MM.1S (cell line): ENCODE results near the gene NHLRC3.

Source experiments
- DNase-seq: peaks from one replicate; pipeline ENCODE4 v3.0.0-alpha.2; 2015
- H2AFZ ChIP-seq: fragments of 300-600 bp; sonication (generic); 2 replicates; pipeline ENCODE4 v1.6.0; 2016; ENCODE audit warnings: antibody characterized with exemption, low read length
- H3F3A ChIP-seq: fragments of 300-600 bp; sonication (generic); 2 replicates; pipeline ENCODE4 v1.6.1; 2016; ENCODE audit warnings: mild to moderate bottlenecking, antibody characterized with exemption, low read length, moderate library complexity, mixed read lengths; ENCODE audit not compliant: insufficient read depth
- H3K27ac ChIP-seq: fragments of 300-600 bp; sonication (generic); 2 replicates; pipeline ENCODE4 v1.5.1; 2016; ENCODE audit warnings: mild to moderate bottlenecking, low read length
- H3K27me3 ChIP-seq: fragments of 300-600 bp; sonication (generic); replicated peaks from 2 replicates; pipeline ENCODE4 v1.6.0; 2016; ENCODE audit warnings: low read length; ENCODE audit not compliant: insufficient read depth
- H3K36me3 ChIP-seq: fragments of 300-600 bp; sonication (generic); replicated peaks from 2 replicates; pipeline ENCODE4 v1.6.1; 2016; ENCODE audit warnings: mild to moderate bottlenecking, low read length, mixed read lengths; ENCODE audit not compliant: insufficient read depth
- H3K4me1 ChIP-seq: fragments of 300-600 bp; sonication (generic); 2 replicates; pipeline ENCODE4 v1.6.1; 2016; ENCODE audit warnings: low read length, mixed read lengths
- H3K4me2 ChIP-seq: fragments of 300-600 bp; sonication (generic); 2 replicates; pipeline ENCODE4 v1.6.0; 2016; ENCODE audit warnings: low read depth, low read length
- H3K4me3 ChIP-seq: fragments of 300-600 bp; sonication (generic); 2 replicates; pipeline ENCODE4 v1.5.1; 2016; ENCODE audit warnings: low read length, mixed read lengths
- H3K79me2 ChIP-seq: fragments of 300-600 bp; sonication (generic); 2 replicates; pipeline ENCODE4 v1.6.1; 2016; ENCODE audit warnings: mixed run types, low read length, mixed read lengths
- H3K9ac ChIP-seq: fragments of 300-600 bp; sonication (generic); 2 replicates; pipeline ENCODE4 v1.6.1; 2016; ENCODE audit warnings: low read length, mixed read lengths
- H3K9me2 ChIP-seq: fragments of 300-600 bp; sonication (generic); replicated peaks from 2 replicates; pipeline ENCODE4 v1.6.1; 2016; ENCODE audit warnings: mild to moderate bottlenecking, low read length, mixed read lengths; ENCODE audit not compliant: insufficient read depth
- H3K9me3 ChIP-seq: fragments of 300-600 bp; sonication (generic); replicated peaks from 2 replicates; pipeline ENCODE4 v1.6.1; 2016; ENCODE audit warnings: mild to moderate bottlenecking, low read length, mixed read lengths; ENCODE audit not compliant: insufficient read depth
- H4K20me1 ChIP-seq: fragments of 300-600 bp; sonication (generic); 2 replicates; pipeline ENCODE4 v1.6.1; 2016; ENCODE audit warnings: mild to moderate bottlenecking, low read length, moderate library complexity, mixed read lengths; ENCODE audit not compliant: insufficient read depth
- EZH2 ChIP-seq: fragments of 300-600 bp; sonication (generic); optimal IDR thresholded peaks from 2 replicates; pipeline ENCODE3; 2017; ENCODE audit warnings: low read depth, mild to moderate bottlenecking, antibody characterized with exemption, low read length, mixed read lengths
- EZH2phosphoT487 ChIP-seq: fragments of 300-600 bp; sonication (generic); IDR thresholded peaks from 2 replicates; pipeline ENCODE4 v1.6.1; 2018; ENCODE audit warnings: antibody characterized with exemption, low read length
- TF ChIP-seq, protein P1 (sequence below): fragments of 300-600 bp; sonication (generic); IDR thresholded peaks from 2 replicates; pipeline ENCODE4 v1.5.1; 2016; ENCODE audit warnings: antibody characterized with exemption, low read length, mixed read lengths

NHLRC3 gene

DNA sequence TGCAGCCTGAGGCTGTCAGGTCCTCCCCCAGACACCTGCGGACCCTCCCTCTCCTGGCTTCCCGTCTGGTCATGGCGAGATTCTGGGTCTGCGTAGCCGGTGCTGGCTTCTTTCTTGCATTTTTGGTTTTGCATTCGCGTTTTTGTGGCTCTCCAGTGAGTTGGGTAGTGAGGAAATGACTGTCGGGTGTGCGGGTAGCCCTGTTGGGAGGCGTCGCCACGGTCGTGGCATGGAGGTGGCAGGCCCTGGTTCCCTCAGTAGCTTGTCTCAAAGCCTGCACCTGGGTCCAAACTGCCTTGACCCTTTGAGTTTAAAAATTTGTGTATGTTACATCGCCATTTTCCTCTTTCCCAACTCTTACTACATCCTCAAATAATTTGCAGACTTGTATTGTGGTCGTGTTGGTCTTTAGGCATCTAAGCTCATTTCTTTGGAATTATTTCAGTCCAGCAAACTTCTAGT, 344 bp downstream of the NHLRC3 start:
- peak overlapping the region; percentile 76 for H3K4me3 ChIP-seq
- TF ChIP-seq EZH2, result no peak
- no peak for TF ChIP-seq EZH2phosphoT487
- TF ChIP-seq, protein P1, sequence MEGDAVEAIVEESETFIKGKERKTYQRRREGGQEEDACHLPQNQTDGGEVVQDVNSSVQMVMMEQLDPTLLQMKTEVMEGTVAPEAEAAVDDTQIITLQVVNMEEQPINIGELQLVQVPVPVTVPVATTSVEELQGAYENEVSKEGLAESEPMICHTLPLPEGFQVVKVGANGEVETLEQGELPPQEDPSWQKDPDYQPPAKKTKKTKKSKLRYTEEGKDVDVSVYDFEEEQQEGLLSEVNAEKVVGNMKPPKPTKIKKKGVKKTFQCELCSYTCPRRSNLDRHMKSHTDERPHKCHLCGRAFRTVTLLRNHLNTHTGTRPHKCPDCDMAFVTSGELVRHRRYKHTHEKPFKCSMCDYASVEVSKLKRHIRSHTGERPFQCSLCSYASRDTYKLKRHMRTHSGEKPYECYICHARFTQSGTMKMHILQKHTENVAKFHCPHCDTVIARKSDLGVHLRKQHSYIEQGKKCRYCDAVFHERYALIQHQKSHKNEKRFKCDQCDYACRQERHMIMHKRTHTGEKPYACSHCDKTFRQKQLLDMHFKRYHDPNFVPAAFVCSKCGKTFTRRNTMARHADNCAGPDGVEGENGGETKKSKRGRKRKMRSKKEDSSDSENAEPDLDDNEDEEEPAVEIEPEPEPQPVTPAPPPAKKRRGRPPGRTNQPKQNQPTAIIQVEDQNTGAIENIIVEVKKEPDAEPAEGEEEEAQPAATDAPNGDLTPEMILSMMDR, result no peak
- peak overlapping the region; percentile 85 for H3K27ac ChIP-seq
- peak; percentile 27 for DNase-seq
- peak overlapping the region; percentile 58; the same call in 1 of the 2 replicates for H3K4me2 ChIP-seq
- no peaks in the 10 kb centered on the region for H3K36me3 ChIP-seq
- H3K27me3 ChIP-seq, result no peaks in the 10 kb centered on the region
- no peaks in the 10 kb centered on the region for H3K9me3 ChIP-seq
- H2AFZ ChIP-seq, result peak overlapping the region; percentile 64
- H3F3A ChIP-seq, result no peaks in the 10 kb centered on the region
- H3K79me2 ChIP-seq, result peaks cover 51% of the 10 kb centered on the region
- no peaks in the 10 kb centered on the region for H3K9me2 ChIP-seq
- H3K4me1 ChIP-seq, result no peaks in the 10 kb centered on the region
- peak overlapping the region; percentile 80 for H3K9ac ChIP-seq
- no peaks in the 10 kb centered on the region for H4K20me1 ChIP-seq

- H4K20me1 ChIP-seq, result no peaks in the 10 kb centered on the region
- H3K4me2 ChIP-seq, result peak overlapping the region; percentile 58; the same call in 1 of the 2 replicates
- H3K9me2 ChIP-seq, result no peaks in the 10 kb centered on the region
- H3K4me3 ChIP-seq, result peak overlapping the region; percentile 76
- H3K79me2 ChIP-seq, result peaks cover 46% of the 10 kb centered on the region
- H3K27me3 ChIP-seq, result no peaks in the 10 kb centered on the region
- DNase-seq, result peak; percentile 11
- no peaks in the 10 kb centered on the region for H3K9me3 ChIP-seq
- no peaks in the 10 kb centered on the region for H3K36me3 ChIP-seq
- TF ChIP-seq EZH2phosphoT487, result no peak
- TF ChIP-seq, protein P1, result no peak
- TF ChIP-seq EZH2, result no peak
- no peaks in the 10 kb centered on the region for H3F3A ChIP-seq
- no peaks in the 10 kb centered on the region for H3K4me1 ChIP-seq
- peak overlapping the region; percentile 80; the same call in 1 of the 2 replicates for H3K9ac ChIP-seq
- no peak overlapping the region for H2AFZ ChIP-seq
- H3K27ac ChIP-seq, result peak overlapping the region; percentile 85; the same call in 1 of the 2 replicates
Measured at GRCh38 chr13:39039041-39039440, 785 bp downstream of the NHLRC3 start.

GRCh38 chr13:39040206-39040605, 1.9 kb downstream of the NHLRC3 start:
- Histone ChIP-seq H3K9me3 (no peaks in the 10 kb centered on the region), H3K9me2 (no peaks in the 10 kb centered on the region), H3K9ac (no peak overlapping the region), H3F3A (no peaks in the 10 kb centered on the region), H4K20me1 (no peaks in the 10 kb centered on the region), H3K4me2 (no peak overlapping the region), H3K27me3 (no peaks in the 10 kb centered on the region), H3K27ac (no peak overlapping the region), H3K36me3 (no peaks in the 10 kb centered on the region), H2AFZ (no peak overlapping the region), H3K79me2 (peaks cover 35% of the 10 kb centered on the region), H3K4me3 (no peak overlapping the region), H3K4me1 (no peaks in the 10 kb centered on the region)
- TF ChIP-seq EZH2phosphoT487, result no peak
- TF ChIP-seq, protein P1, result no peak
- TF ChIP-seq EZH2, result no peak
- DNase-seq, result no peak
